Cardiac fibroblast (primary cell): ENCODE data around the gene DDO.
A peak's percentile ranks its signal among the peaks of the same experiment; 100 is the strongest.

ENCODE experiments used
- DNase-seq, 2 donors: peaks; one replicate each; pipeline versions ENCODE4 v3.0.0 to v3.0.0-alpha.2; 2010; ENCODE audit warnings: low read depth in 2 of 2
- H3K4me3 ChIP-seq, 2 donors: replicated peaks in 1 of 2; 1 replicate in 1 of 2; 2 replicates in 1 of 2; pipeline ENCODE4 v1.5.1; 2011; ENCODE audit warnings: low read depth in 2 of 2, low read length in 2 of 2, mild to moderate bottlenecking in 2 of 2, moderate library complexity in 1 of 2
- TF ChIP-seq, protein P1 (sequence below): IDR thresholded peaks from one replicate; pipeline ENCODE4 v1.5.1; 2011; ENCODE audit warnings: low read depth, mild to moderate bottlenecking, low read length, inconsistent platforms

Gene DDO

DNA sequence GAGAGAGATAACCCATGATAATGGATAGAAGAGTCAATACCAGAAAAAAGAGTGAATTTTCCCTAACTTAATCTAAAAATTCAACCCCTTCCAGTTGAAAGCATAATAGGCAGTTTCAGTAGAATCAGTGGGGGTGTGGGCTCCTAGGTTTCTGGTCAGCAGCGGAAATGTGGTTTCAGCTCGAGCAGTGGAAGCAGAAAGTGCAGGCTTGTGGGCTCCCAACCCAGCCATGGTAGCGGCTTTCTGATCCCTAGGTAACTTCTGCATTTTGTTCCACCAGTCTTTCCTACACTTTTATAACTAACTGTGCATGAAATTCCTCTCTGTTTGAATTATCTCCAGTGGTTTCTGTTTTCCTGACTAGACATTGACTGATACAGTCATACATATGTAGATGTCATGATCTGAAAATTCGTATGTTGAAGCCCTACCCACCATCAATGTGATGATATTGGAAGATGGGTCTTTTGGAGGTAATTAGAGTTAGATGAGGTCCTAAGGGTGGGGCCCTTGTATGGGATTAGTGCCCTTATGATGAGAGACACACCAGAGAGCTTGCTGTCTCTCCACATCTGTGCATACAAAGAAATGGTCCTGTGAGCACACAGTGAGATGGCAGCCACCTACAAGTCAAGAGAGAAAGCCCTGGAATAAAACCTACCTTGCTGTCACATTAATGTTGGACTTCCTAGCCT is 6.5 kb upstream of the DDO start:
- no peak overlapping the region for H3K4me3 ChIP-seq

DNA sequence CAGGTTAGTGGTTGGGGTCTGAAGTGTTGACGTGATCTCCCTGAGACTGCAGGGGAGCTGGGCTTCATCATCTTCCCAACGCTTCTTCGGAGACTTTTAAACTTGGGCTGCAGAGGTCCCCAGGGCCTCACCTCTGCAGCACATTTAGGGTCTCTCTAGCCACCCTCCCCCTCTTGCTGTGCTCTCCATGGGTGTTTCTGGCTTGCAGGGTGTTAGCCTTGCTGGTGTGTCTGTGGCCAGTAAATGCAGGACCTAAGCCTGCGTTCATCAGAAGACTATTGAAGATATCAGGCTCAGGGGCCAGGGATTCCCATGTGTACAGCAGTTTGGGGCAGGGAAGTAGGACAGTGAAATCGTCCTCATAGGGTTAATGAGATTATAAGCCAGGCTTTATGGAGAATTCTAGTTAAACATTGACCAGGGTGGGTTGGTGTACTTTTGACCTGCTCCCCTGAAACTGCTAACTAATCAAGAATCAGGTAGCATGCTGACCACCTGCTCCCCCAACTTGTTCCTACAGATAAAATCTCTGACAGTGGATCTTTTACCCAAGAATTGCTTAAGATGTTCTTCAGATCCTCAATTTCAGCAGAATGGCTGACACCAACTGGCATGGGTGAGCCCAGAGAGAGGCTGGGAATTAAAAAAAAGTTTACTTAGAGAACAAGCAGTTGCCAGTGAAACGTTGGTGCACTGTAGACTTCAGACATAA is 3.8 kb upstream of the DDO start:
- H3K4me3 ChIP-seq, result no peak overlapping the region
- TF ChIP-seq, protein P1, sequence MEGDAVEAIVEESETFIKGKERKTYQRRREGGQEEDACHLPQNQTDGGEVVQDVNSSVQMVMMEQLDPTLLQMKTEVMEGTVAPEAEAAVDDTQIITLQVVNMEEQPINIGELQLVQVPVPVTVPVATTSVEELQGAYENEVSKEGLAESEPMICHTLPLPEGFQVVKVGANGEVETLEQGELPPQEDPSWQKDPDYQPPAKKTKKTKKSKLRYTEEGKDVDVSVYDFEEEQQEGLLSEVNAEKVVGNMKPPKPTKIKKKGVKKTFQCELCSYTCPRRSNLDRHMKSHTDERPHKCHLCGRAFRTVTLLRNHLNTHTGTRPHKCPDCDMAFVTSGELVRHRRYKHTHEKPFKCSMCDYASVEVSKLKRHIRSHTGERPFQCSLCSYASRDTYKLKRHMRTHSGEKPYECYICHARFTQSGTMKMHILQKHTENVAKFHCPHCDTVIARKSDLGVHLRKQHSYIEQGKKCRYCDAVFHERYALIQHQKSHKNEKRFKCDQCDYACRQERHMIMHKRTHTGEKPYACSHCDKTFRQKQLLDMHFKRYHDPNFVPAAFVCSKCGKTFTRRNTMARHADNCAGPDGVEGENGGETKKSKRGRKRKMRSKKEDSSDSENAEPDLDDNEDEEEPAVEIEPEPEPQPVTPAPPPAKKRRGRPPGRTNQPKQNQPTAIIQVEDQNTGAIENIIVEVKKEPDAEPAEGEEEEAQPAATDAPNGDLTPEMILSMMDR, result no peak
- no peak for DNase-seq

More for the DNA sequence above, 6.5 kb upstream of the DDO start:
- DNase-seq, result no peak
- TF ChIP-seq, protein P1, result no peak

DNA sequence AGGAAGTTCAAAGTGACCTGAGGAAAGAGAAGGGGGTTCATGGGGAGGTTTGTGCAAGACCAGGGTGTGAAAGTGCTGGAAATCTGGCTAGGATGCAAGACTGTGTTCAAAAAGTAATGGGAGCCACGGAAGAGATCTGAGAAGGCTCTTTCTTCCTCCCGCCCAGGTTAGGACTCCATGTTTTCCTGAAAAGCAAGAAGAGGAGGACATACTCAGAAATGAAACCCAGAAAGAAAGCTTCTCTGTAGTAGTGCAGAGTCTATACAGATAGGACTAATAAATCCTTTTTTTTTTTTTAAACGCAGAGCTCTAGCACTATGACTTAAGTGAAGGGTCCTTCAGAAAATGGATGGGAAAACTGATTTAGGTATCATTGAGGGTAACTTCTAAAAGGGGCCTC is 3.2 kb upstream of the DDO start:
- TF ChIP-seq, protein P1, result no peak
- no peak overlapping the region for H3K4me3 ChIP-seq
- no peak for DNase-seq

DNA sequence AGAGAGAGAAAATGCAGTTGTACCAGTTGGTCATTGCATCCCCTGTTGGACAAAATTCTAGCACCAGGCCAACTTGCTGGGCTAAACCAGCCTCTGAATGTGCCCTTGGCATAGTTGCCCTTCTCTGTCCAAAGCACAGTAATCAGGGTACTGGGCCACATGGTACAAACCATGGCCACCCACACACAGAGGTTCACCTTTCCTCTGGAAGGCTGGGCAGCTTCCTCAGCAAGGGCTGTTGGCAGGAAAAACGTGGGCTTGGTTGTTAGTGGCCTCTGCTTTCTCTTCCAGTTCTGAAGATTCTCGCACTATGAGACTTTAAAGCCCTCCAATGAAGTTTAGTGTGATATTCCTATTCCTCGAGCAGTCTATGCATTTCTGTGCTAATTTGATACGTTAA is 706 bp downstream of the DDO start:
- H3K4me3 ChIP-seq, result no peak overlapping the region
- TF ChIP-seq, protein P1, result no peak
- no peak for DNase-seq

DNA sequence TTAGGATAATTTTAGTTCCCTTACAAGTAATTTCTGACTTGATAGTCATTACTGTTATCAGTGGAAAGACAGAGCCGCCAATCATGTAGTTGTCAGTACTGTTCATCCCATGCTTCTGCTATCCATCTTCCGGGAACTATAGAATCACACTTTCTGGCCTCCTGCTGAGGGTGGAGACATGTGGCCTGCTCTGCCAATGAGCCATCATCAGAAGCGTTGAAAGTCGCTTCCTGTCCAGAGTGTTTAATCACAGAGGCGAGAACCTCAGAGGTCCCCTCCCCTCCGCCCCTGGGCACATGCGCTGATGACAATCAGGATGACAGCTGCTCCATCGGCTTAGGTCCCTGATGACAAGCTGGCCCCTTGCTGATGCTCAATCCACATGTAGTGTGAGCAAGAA is 3.0 kb downstream of the DDO start:
- DNase-seq, result peak in 1 of 2 donors; percentile 27
- TF ChIP-seq, protein P1, result no peak
- H3K4me3 ChIP-seq, result no peak overlapping the region

DNA sequence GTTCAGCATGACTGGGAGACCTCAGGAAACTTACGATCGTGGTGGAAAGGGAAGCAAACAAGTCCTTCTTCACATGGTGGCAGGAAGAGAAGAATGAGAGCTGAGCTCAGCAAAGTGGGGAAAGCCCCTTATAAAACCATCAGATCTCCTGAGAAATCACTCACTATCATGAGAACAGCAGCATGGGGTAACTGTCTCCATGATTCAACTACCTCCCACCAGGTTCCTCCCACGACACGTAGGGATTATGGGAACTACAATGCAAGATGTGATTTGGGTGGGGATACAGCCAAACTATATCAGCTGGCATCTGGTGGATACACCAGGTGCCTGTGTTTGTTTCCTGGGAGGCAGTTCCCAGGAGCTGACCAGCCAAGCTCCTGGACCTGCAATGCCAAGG is 4.9 kb downstream of the DDO start:
- H3K4me3 ChIP-seq, result no peak overlapping the region
- TF ChIP-seq, protein P1, result no peak

More for the DNA sequence above, 4.9 kb downstream of the DDO start:
- DNase-seq, result no peak
